ENCODE measurements around the gene ZNF594.
"Not testable (repeated sequence)": the region's sequence is repeated elsewhere in the genome, so short reads cannot be mapped to it uniquely, and the experiment has no call there.

ZNF594 gene

DNA sequence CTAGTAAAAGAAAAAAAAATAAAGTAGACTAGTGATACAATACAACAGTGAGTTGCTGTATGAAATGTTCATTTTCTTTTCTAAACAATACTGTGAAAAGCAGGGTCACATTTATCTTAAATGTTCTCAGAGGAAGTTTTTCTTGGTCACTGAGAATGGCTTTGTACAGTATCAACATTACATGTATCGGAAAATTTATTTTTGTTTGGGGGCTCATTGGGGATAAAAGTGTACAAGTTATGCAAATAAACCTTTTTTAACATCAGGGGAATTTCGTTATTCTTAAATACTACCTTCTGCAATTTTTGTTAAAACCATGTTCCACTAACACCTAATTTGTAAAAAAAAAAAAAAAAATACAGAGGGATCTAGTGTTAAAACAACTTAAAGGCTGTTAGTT is 8.7 kb upstream of the ZNF594 start:
- no peak for DNase-seq

DNA sequence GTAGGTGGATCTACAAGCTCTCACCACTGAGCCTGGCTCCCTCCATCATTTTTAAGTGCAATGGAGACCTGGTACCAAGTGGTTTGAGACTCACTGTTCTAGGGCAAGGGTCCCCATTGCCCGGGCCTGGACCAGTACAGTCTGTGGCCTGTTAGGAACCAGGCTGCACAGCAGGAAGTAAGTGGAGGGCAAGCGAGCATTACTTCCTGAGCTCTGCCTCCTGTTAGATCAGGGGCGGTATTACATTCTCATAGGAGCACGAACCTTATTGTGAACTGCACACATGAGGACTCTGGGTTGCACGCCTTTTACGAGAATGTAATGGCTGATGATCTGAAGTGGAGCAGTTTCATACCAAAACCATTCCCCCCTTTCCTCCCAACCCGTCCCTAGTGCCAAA is 6.8 kb upstream of the ZNF594 start:
- DNase-seq = no peak

DNA sequence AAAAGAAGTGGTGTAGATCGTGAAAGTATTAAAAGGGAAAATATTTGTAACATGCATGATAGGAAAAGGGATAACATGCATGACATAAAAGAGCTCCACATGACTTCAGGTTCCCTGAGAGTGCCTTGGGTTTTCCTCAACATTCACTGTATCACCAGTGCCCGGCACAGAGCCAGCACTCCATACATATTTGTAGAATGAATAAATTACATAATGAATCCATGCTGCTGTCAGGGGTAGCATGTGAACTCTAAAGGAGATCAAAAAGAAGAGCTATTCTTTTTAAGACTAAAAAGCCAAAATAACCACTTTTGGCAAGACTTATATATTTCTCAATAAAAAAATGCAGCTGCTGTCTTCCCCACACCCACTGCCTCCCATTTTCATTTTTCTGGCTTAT is 2.7 kb upstream of the ZNF594 start:
- no peak for DNase-seq

DNA sequence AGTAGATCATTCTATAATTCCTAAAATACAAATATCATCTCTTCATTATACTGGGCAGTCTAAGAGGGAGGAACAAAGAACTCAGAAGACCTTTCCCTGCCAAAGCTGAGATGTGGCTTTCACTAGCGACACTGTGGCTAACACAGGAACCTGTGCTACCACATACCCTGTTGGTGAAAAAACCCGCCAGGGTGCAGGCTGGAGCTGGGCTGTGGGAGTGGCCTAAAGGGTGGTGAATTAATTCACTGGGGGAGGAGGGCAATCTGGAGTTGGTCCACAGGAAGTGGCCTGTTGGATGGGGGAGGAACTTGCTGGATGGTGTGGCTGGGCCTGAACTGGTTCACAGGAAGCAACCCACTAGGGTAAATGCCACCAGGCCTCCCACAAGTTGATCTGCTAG is 7.4 kb downstream of the ZNF594 start:
- DNase-seq = no peak

DNA sequence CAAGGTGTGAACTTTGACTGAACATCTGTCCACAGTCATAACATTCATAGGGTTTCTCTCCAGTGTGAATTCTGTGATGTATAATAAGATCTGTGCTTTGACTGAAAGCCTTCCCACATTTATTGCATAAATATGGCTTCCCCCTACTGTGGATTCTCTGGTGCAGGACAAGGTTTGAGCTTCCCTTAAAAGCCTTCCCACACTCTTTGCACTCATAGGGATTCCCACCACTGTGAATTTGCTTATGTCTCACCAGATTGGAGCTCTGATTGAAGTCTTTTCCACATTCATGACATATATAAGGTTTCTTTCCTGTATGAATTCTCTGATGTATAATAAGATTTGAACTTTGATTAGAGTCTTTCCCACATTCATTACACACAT is 8.3 kb downstream of the ZNF594 start:
- DNase-seq = no peak

DNA sequence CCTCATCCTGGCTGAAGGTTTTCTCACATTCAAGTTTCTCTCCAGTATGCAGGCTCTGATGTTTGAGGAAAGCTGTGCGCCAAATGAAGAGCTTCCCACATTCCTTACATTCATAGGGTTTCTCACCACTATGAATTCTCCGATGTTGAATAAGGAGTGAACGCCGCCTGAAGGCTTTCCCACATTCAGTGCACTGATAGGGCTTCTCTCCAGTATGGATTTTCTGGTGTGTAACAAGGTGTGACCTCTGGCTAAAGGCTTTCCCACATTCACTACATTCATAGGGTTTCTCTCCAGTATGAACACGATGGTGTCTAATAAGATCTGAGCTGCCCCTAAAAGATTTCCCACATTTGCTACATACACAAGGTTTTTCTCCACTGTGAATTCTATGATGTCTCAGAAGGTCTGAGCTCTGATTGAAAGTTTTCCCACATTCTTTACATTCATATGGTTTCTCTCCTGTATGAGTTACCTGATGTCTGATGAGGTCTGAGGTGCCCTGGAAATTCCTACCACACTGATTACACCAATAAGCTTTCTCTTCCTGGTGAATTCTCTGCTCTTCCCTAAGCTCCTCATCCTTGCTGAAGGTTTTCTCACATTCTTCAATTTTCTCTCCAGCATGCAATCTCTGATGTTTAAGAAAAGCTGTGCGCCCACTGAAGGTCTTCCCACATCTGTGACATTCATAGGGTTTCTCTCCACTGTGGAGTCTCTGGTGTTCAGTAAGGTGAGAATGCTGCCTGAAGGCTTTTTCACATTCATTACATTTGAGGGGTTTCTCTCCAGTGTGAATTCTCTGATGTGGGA is 8.9 kb downstream of the ZNF594 start:
- DNase-seq = no peak

DNA sequence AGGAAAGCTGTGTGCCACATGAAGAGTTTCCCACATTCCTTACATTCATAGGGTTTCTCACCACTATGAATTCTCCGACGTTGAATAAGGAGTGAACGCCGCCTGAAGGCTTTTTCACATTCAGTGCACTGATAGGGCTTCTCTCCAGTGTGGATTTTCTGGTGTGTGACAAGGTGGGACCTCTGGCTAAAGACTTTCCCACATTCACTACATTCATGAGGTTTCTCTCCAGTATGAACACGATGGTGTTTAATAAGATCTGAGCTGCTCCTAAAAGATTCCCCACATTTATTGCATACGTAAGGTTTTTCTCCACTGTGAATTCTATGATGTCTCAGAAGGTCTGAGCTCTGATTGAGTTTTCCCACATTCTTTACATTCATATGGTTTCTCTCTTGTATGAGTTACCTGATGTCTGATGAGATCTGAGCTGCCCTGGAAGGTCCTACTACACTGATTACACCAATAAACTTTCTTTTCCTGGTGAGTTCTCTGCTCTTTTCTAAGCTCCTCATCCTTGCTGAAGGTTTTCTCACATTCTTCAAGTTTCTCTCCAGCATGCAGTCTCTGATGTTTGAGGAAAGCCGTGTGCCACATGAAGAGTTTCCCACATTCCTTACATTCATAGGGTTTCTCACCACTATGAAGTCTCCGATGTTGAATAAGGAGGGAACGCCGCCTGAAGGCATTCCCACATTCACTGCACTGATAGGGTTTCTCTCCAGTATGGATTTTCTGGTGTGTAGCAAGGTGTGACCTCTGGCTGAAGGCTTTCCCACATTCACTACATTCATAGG is 10.0 kb downstream of the ZNF594 start:
- DNase-seq = no peak

DNA sequence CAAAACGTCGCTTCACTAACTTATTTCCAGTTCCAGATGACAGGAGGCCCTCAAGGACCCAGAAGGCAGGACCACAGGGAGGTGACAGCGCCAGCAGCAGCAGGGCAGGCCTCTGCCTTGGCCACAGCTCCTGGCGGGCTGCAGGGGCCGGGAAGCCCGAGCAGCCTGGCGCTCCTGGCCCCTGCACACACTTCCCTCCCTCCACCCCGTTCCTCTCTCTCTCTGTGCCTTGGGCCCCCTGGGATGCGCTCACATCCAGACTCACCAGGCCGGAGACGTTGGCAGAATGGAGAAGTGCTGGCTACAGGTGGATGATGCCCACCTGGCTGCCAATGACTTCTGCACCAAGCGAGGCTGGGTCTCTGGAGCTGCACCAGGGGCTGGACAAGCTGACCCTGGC is 12.7 kb downstream of the ZNF594 start:
- DNase-seq = no peak

DNA sequence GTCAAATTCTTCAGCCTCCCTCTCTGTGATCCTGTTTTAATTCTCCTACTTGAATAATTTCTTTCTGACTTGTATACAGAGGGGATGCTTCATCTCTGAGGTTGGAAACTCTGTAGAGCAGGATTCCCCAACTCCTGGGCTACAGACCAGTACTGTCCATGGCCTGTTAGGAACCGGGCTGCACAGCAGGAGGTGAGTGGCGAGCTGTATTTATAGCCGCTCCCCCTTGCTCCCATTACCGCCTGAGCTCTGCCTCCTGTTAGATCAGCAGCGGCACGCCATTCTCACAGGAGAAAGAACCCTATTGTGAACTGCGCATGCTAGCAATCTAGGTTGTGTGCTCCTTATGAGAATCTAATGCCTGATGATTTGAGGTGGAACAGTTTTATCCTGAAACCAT is 16.6 kb downstream of the ZNF594 start:
- not testable (repeated sequence) for DNase-seq

DNA sequence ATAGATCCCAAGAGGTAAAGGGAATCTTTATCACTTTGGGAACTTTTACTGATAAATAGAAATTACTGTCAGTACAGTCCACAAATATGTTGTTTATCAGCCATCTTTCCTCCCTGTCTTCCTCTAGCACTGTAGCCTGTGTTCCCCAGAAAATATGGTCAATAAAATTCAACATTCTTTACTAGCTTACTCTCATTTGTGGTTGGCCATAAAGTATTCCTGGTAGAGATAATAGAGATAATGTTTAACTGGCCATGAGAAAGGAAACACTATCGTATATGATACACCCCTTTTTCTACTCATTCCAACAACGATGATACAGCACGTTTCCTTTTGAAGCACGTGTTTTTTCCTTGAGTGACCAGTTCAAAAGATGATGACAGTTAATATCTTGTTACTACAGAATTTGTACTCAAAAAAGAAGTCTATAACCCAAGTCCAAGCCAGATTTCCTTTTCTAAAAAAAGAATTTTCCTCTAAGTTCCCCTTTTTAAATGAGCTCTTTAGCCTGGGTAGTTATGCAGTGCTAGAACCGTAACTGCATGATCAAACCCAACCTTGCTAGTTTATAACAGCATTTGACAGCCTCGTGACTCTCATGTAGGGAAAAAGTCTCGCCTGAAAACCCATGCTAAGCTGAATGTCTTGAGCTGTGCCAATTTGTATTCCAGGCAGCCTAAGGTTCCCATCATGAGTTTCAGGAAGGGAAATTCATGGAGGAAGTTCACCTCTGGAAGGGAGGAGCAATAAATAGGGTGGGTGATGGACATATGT is 25.7 kb downstream of the ZNF594 start:
- not testable (repeated sequence) for DNase-seq

DNA sequence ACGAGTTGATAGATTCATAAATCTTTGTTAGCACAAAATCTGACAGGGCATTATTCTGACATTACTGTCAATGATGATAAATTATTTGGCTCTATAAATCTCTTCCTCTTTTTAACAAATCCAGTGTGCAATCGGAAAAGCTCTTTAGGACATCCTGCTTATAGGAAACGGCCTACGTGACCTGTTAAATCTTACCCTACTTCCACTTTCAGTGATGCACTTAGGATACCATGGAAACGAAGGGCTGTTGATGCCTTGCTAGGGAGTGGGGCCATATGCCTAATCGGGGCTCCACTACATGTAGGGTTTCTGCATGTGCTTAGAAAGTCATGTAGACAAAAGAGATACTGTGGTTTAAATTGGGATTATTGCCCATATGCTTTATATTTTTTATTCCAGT is 27.2 kb downstream of the ZNF594 start:
- no peak for DNase-seq

DNA sequence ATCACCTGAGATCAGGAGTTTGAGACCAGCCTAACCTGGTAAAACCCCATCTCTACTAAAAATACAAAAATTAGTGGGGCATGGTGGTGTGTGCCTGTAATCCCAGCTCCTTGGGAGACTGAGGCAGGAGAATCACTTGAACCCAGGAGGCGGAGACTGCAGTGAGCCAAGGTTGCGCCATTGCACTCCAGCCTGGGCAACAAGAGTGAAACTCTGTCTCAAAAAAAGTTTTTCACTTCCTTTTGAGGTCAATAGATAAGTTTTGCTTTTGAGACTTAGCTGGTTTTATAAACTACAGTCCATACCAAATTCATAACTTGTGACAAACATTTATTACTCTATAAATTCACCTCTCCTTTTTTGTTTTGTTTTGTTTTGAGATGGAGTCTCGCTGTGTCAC is 29.9 kb downstream of the ZNF594 start:
- DNase-seq = not testable (repeated sequence)

DNA sequence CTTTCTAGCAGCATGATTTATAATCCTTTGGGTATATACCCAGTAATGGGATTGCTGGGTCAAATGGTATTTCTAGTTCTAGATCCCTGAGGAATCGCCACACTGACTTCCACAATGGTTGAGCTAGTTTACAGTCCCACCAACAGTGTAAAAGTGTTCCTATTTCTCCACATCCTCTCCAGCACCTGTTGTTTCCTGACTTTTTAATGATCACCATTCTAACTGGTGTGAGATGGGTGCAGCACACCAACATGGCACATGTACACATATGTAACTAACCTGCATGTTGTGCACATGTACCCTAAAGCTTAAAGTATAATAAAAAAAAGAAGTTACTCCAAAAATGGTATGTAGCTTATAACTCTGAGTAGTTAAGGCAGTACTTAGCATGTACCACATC is 31.0 kb downstream of the ZNF594 start:
- not testable (repeated sequence) for DNase-seq

DNA sequence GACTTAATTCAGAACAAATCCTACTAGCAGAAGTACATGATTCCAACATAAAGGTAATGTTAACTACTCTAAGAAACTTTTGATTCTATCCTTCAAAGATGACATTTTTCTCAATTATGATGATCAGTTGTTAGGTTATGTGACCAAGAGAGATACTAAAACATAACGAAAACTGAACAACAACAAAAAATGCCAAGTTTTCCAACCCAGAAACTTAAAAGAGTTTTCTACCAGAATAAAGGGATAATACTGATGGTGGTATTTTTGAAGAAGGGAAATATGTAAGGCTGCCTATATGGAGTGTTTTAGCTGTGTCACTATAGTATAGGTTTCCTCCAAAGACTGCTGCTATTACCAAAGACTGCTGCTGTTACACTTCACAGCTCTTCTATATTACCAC is 45.5 kb downstream of the ZNF594 start:
- DNase-seq = not testable (repeated sequence)

DNA sequence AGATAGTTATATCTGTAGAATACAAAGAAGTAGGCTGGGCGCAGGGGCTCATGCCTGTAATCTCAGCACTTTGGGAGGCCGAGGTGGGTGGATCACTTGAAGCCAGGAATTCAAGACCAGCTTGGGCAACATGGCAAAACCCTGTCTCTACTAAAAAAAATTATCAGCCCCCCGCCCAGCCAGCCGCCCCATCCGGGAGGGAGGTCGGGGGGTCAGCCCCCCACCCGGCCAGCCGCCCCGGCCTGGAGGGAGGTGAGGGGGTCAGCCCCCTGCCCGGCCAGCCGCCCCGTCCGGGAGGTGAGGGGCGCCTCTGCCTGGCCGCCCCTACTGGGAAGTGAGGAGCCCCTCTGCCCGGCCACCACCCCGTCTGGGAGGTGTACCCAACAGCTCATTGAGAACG is 48.8 kb downstream of the ZNF594 start:
- not testable (repeated sequence) for DNase-seq

DNA sequence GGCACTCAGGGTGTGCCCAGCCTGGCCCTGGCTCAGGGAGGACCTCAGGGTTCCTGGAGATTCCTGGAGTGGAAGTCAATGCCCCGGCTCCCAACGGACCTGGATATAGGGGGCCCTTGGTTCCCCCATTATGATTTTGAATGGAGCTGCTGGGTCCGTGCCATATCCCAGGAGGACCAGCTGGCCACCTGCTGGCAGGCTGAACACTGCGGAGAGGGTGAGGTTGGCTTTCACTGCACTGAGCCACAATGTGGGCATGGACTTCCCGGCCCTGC is 52.3 kb downstream of the ZNF594 start:
- DNase-seq = no peak

DNA sequence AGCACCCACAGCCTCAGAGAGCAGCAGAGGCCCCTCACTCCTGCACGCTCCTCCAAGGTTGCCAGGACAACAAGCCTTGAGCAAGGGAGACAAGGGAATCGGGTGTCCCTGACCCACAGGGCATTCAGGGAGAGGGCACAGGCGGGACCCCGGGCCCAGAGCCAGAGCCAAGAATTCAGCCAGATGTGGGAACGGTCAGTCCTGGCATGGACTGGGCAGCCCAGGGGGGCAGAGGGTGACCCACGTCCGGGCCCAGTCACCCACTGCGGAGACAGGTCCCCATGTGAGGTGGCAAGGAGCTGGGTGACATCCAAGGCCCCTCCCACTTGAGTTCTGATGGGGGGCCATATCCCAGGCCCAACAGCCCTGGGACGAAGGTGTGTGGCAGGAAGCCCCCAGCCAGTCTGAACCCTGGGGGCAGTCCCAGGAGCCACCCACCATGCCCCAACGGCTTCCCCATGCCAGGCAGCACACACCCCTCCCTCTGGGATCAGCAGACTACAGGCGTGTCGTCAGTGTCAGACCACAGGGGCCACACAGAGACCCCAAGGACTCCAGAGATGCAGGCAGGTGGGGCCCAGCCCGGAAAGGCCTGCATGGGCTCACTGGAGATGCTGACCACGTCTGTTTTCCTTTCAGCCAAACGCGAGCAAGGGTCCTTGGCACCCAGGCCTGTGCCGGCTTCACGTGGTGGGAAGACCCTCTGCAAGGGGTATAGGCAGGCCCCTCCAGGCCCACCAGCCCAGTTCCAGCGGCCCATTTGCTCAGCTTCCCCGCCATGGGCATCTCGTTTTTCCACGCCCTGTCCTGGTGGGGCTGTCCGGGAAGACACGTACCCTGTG is 52.8 kb downstream of the ZNF594 start:
- no peak for DNase-seq

DNA sequence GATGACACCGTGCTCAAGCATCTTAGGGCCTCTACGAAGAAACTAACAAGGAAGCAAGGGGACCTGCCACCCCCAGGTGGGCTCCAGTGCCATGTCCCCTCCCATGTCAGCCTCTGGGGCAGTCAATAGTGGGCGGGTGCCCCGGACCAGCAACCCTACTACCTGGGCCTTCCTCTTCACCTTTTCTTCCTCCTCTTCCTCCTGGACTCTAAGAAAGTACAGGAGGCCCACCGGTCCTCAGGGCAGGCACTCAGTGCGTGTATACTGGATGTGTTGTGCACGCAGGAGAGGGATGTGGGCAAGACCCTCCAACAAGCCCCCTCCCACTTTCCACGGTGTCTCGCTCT is 53.5 kb downstream of the ZNF594 start:
- not testable (repeated sequence) for DNase-seq

DNA sequence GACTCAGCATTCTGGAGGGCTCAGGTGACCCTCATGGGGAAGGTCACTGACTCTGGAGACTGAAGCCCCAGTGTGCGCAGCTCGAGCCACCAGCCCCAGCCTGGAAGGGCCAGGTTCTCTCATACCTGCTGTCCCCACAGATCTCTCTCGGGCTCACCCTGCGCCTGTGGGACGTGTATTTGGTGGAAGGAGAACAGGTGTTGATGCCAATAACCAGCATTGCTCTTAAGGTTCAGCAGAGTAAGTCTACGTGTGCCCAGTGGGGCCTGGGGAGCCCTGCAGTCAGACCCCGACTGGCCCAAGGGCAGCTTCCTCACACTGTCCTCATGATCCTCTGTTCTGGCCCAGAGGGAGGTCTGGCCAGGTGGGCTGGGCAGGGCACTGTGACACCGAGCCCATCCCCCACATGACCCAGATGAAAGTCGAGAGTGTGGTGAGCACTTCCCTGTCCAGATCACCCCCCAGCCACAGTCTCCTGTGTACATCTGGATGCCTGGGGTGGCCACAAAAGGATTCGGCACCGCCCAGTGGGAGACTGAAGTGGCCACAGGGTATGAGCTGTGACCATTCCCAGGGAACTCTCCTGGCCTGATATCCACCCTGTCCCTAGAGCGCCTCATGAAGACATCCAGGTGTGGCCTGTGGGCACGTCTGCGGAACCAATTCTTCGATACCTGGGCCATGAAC is 54.0 kb downstream of the ZNF594 start:
- DNase-seq = not testable (repeated sequence)

DNA sequence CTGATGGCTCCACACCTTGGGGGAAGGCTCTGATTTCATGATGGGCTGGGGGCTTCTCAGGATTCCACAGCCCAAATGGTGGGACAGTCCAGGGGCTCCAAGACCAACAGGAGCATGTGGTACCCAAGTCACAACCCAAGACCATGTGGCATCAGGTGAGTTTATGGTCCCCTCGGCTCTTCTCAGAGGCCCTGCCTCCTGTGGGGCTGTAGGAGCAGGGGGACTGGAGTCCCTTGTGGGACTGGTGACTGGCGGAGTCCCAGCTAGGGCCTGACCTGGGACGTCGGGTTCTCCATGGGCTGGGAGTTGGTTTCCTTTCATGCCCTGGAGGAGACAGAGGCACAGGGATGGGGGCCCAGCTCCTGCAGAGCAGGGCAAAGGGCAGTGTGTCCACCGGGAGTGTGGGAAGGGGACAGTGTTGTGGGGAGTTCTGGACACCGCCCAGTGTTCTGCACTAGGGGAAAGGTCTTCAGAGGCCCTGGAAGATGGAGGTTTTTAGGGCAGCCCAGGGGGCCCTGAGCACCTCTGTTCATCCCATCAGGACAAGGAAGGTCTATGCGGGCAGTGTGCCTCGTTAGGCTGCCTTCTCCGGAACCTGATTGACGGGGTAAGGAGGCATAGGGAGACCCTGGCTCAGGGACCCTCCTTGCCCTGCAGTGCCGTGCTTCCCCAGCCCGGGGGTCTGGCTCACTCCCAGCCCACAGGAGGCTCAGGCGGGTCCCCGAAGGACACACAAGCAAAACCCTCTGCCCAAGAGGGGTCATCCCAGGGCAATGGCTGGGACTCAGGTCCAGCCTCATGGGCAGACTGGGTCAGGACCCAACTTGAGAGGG is 54.9 kb downstream of the ZNF594 start:
- DNase-seq = not testable (repeated sequence)

Measured in activated CD4-positive, alpha-beta T cell treated with anti-CD3 and anti-CD28 coated beads, Interleukin-2, amount 50 U/mL, for 1 hour (primary cell).